Kidney epithelial cell (primary cell): ENCODE measurements around the gene INPP5E. TPM values are rescaled to one million over a fixed set of nuclear protein-coding genes. Genes with fewer than 3 reads are reported as not detected.
A peak's percentile ranks its signal among the peaks of the same experiment; 100 is the strongest.

Source experiments
- DNase-seq: peaks from one replicate; pipeline ENCODE4 v3.0.0-alpha.2; 2010; ENCODE audit warnings: low read depth
- H3K27me3 ChIP-seq: 2 replicates; pipeline ENCODE4 v1.6.0; 2011; ENCODE audit warnings: low read length; ENCODE audit not compliant: control insufficient read depth, insufficient read depth
- H3K36me3 ChIP-seq: 2 replicates; pipeline ENCODE4 v1.5.1; 2011; ENCODE audit warnings: low read length; ENCODE audit not compliant: control insufficient read depth, insufficient read depth
- H3K4me3 ChIP-seq: 2 replicates; pipeline ENCODE4 v1.5.1; 2011; ENCODE audit warnings: low read depth, mild to moderate bottlenecking, control low read depth, low read length
- total RNA-seq: library from RNA; depleted of rRNA; stranded (reverse); fragments of >200 nt; gene quantifications from 2 replicates; pipeline ENCODE4 v1.2.3, GENCODE V29; 2015
- TF ChIP-seq, protein P1 (sequence below): IDR thresholded peaks from 2 replicates; pipeline ENCODE4 v1.5.1; 2011; ENCODE audit warnings: mild to moderate bottlenecking, moderate library complexity, low read length, control low read depth, inconsistent platforms; ENCODE audit not compliant: insufficient read depth, poor library complexity, severe bottlenecking

Gene INPP5E
- total RNA-seq, 1 donor from 2014 or later: 14.5 TPM

DNA sequence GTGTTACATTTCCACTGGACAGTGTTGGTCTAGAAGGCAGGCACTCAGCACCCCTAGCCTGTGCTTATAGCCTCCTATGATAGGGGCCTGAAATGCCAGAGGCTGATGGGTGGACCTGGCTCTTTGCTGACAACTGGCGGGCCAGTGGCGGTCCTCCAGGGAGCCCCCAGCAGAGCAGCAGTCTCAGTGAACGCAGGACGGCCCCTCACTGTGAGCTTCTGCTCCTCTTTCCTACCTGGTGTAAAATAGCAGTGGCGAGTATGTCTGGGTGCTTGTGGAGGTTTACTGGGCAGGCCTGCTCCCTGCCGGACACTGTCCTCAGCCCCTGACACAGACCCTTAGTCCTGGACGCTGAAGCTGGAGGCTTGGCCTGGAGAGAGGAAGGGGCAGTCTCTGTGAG is 46.5 kb upstream of the INPP5E start:
- no peak overlapping the region for H3K4me3 ChIP-seq
- TF ChIP-seq, protein P1, sequence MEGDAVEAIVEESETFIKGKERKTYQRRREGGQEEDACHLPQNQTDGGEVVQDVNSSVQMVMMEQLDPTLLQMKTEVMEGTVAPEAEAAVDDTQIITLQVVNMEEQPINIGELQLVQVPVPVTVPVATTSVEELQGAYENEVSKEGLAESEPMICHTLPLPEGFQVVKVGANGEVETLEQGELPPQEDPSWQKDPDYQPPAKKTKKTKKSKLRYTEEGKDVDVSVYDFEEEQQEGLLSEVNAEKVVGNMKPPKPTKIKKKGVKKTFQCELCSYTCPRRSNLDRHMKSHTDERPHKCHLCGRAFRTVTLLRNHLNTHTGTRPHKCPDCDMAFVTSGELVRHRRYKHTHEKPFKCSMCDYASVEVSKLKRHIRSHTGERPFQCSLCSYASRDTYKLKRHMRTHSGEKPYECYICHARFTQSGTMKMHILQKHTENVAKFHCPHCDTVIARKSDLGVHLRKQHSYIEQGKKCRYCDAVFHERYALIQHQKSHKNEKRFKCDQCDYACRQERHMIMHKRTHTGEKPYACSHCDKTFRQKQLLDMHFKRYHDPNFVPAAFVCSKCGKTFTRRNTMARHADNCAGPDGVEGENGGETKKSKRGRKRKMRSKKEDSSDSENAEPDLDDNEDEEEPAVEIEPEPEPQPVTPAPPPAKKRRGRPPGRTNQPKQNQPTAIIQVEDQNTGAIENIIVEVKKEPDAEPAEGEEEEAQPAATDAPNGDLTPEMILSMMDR: no peak
- H3K27me3 ChIP-seq: peaks cover 8% of the 10 kb centered on the region
- no peak for DNase-seq
- no peaks in the 10 kb centered on the region for H3K36me3 ChIP-seq

DNA sequence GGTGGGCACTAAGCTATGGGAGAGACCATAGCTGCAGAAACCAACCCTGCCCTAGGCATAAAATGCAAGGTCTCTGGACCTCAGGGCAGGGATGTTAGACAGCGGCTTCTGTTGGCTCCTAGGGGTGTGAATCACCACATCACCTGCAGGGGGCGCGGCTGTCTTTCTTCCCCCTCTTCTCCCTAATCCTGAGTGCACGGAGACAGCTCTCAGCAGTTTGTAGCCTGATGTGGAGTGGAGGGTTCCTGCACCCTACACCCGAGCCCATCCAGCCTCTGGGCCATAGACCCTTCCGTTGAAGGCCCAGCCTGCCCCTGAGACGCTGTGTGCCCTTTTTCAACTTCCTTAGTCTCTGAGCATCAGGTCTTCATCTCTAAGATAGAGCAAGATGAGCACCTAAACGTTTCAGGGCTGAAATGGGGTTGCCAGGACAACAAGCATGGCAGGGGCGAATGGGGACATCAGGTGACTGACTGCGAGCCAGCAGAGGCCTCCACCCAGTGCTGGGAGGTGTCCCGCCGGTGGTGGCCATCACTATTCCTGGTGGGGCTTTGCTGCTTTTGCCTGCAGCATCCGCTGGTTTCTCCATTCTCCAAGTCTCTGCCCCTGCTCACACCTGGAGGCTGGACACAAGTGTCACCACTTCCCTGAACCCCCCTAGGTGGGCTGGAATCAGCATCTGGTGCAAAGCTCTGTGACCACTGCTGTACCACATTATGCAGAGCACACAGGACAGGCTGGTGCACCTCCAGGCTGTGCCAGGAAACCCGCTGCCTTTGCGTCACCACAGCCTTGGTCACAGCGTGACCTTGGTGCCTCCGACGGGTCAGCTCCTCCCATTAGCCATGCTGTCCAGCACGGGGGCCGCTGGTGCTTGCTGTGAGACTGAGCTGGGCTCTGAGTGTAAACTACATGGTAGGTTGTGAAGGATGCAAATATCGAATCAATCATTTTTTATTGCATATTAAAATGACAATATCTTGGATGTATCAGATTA is 45.7 kb upstream of the INPP5E start:
- DNase-seq: no peak
- H3K4me3 ChIP-seq: no peak overlapping the region
- H3K27me3 ChIP-seq: peaks cover 8% of the 10 kb centered on the region
- H3K36me3 ChIP-seq: no peaks in the 10 kb centered on the region
- TF ChIP-seq, protein P1: peak; percentile 89

- no peak for DNase-seq
- Histone ChIP-seq H3K4me3 (peak overlapping the region; percentile 60), H3K36me3 (peaks cover 1% of the 10 kb centered on the region), H3K27me3 (peaks cover 3% of the 10 kb centered on the region)
- TF ChIP-seq, protein P1: no peak
Observed at GRCh38 chr9:136484153-136485048, 44.8 kb upstream of the INPP5E start.

DNA sequence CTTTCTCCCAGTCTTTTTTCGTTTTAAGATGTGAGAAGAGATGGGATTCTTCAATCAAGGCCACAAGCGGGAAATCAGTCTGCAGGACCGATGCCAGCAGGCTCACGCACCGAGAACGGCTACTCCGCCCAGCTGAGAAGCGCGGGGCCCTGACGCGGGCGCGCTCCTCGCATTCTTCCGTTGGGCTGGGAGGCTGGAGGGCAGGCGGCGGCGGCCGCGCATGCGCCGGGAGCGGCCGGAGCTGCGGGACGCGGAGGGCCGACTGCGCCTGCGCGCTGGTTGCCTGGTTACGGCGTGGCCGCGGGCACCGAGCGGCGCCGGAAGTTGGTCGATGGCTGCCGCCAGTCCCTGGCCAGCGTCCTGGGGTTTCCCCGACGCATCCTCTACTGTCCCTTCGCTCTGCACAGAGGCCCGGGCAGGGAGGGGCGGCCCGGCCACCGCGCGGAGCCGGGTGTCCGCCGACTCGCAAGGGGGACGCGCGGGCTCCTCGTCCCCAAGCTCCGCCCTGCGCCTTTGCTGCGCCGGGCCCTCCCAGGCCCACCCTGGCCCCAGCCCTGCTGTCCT is 44.0 kb upstream of the INPP5E start:
- Histone ChIP-seq H3K36me3 (peaks cover 1% of the 10 kb centered on the region), H3K27me3 (peaks cover 2% of the 10 kb centered on the region), H3K4me3 (peak overlapping the region; percentile 60)
- TF ChIP-seq, protein P1: no peak
- DNase-seq: peak; percentile 42

GRCh38 chr9:136482793-136483588 is 43.3 kb upstream of the INPP5E start, which contains the start of gene SEC16A:
TSS of gene SEC16A (minus strand) at chr9:136483040. CDS start at chr9:136477615, 5,425 bp downstream.
- TF ChIP-seq, protein P1: no peak
- peak within 1 kb of the TSS; percentile 97 for H3K4me3 ChIP-seq
- DNase-seq: peak; percentile 71
- H3K36me3 ChIP-seq: peaks cover 1% of the 10 kb centered on the region
- H3K27me3 ChIP-seq: no peaks in the 10 kb centered on the region
